SK-N-SH treated with all-trans-retinoic acid at 6 μM for 48 hours (cell line): ENCODE results near the gene DCDC1.

ENCODE experiments used
- ATAC-seq: fragments of 200-7000 bp; cut with Tn5 transposase; 3 replicates; pipeline ENCODE4 v1.9.1; 2020; ENCODE audit warnings: mild to moderate bottlenecking, moderate library complexity
- ARNTL ChIP-seq: fragments of 450-650 bp; formaldehyde crosslinking; IDR thresholded peaks from 2 replicates; pipeline ENCODE4 v1.5.0; 2020; ENCODE audit warnings: low read depth, mild to moderate bottlenecking, moderate library complexity, borderline replicate concordance
- BACH2 ChIP-seq: fragments of 250-450 bp; sonication (Bioruptor Pico); IDR thresholded peaks from 2 replicates; pipeline ENCODE4 v1.9.0; 2021; ENCODE audit warnings: mild to moderate bottlenecking, borderline replicate concordance
- CREB5 ChIP-seq: fragments of 250-450 bp; sonication (Bioruptor Pico); IDR thresholded peaks from 2 replicates; pipeline ENCODE4 v1.5.1; 2020; ENCODE audit warnings: low read depth, mild to moderate bottlenecking, moderate library complexity
- CSRNP3 ChIP-seq: fragments of 250-450 bp; sonication (Bioruptor Pico); IDR thresholded peaks from 2 replicates; pipeline ENCODE4 v1.5.1; 2021; ENCODE audit warnings: mild to moderate bottlenecking, moderate library complexity
- ESRRG ChIP-seq: fragments of 250-450 bp; sonication (Bioruptor Pico); IDR thresholded peaks from 2 replicates; pipeline ENCODE4 v1.6.1; 2021; ENCODE audit warnings: mild to moderate bottlenecking
- GLIS3 ChIP-seq: fragments of 250-450 bp; sonication (Bioruptor Pico); IDR thresholded peaks from 2 replicates; pipeline ENCODE4 v1.5.0; 2020; ENCODE audit warnings: mild to moderate bottlenecking, moderate library complexity
- ISL1 ChIP-seq: fragments of 250-450 bp; sonication (Bioruptor Pico); IDR thresholded peaks from 2 replicates; pipeline ENCODE4 v2.1.2; 2022; ENCODE audit warnings: mild to moderate bottlenecking, moderate library complexity
- OSR1 ChIP-seq: fragments of 250-450 bp; sonication (Bioruptor Pico); IDR thresholded peaks from 2 replicates; pipeline ENCODE4 v1.8.0; 2022; ENCODE audit warnings: moderate library complexity, mild to moderate bottlenecking, inconsistent platforms
- PPARA ChIP-seq: fragments of 250-450 bp; sonication (Bioruptor Pico); IDR thresholded peaks from 2 replicates; pipeline ENCODE4 v1.5.0; 2020; ENCODE audit warnings: mild to moderate bottlenecking, borderline replicate concordance
- RARB ChIP-seq: fragments of 250-450 bp; sonication (Bioruptor Pico); IDR thresholded peaks from 2 replicates; pipeline ENCODE4 v1.8.0; 2021; ENCODE audit warnings: mild to moderate bottlenecking, moderate library complexity
- SNAI2 ChIP-seq: fragments of 250-450 bp; sonication (Bioruptor Pico); IDR thresholded peaks from 2 replicates; pipeline ENCODE4 v1.5.0; 2020; ENCODE audit warnings: mild to moderate bottlenecking, moderate library complexity
- TCF4 ChIP-seq: fragments of 250-450 bp; sonication (Bioruptor Pico); IDR thresholded peaks from 2 replicates; pipeline ENCODE4 v1.8.0; 2021; ENCODE audit warnings: mild to moderate bottlenecking, moderate library complexity, borderline replicate concordance
- TOX ChIP-seq: fragments of 250-450 bp; sonication (Bioruptor Pico); IDR thresholded peaks from 2 replicates; pipeline ENCODE4 v1.8.0; 2021; ENCODE audit warnings: mild to moderate bottlenecking, moderate library complexity, borderline replicate concordance
- TSHZ2 ChIP-seq: fragments of 250-450 bp; sonication (Bioruptor Pico); IDR thresholded peaks from 2 replicates; pipeline ENCODE4 v1.5.0; 2020; ENCODE audit warnings: mild to moderate bottlenecking, moderate library complexity
- ZC3H10 ChIP-seq: fragments of 250-450 bp; sonication (Bioruptor Pico); IDR thresholded peaks from 2 replicates; pipeline ENCODE4 v1.5.1; 2021; ENCODE audit warnings: mild to moderate bottlenecking, moderate library complexity
- ZFP3 ChIP-seq: fragments of 250-450 bp; sonication (Bioruptor Pico); IDR thresholded peaks from 2 replicates; pipeline ENCODE4 v1.5.0; 2020; ENCODE audit warnings: mild to moderate bottlenecking, moderate library complexity
- ZFP30 ChIP-seq: fragments of 450-650 bp; formaldehyde crosslinking; IDR thresholded peaks from 2 replicates; pipeline ENCODE4 v1.5.0; 2022; ENCODE audit warnings: mild to moderate bottlenecking, moderate library complexity
- ZNF565 ChIP-seq: fragments of 450-650 bp; formaldehyde crosslinking; conservative IDR thresholded peaks from 2 replicates; pipeline ENCODE4 v1.5.0; 2020; ENCODE audit warnings: low read depth, mild to moderate bottlenecking, moderate library complexity
- ZNF70 ChIP-seq: fragments of 450-650 bp; formaldehyde crosslinking; IDR thresholded peaks from 2 replicates; pipeline ENCODE4 v1.5.0; 2020; ENCODE audit warnings: mild to moderate bottlenecking, moderate library complexity
- ZNF8 ChIP-seq: fragments of 450-650 bp; formaldehyde crosslinking; IDR thresholded peaks from 2 replicates; pipeline ENCODE4 v1.5.0; 2020; ENCODE audit warnings: mild to moderate bottlenecking, moderate library complexity
- TF ChIP-seq, protein P1 (sequence below): fragments of 250-450 bp; sonication (Bioruptor Pico); IDR thresholded peaks from 2 replicates; pipeline ENCODE4 v1.8.0; 2020; ENCODE audit warnings: mild to moderate bottlenecking, moderate library complexity, borderline replicate concordance

DCDC1 gene

GRCh38 chr11:31247321-31247720 lies 122.2 kb downstream of the DCDC1 start (continued):
- TF ChIP-seq GLIS3 = no peak

DNA sequence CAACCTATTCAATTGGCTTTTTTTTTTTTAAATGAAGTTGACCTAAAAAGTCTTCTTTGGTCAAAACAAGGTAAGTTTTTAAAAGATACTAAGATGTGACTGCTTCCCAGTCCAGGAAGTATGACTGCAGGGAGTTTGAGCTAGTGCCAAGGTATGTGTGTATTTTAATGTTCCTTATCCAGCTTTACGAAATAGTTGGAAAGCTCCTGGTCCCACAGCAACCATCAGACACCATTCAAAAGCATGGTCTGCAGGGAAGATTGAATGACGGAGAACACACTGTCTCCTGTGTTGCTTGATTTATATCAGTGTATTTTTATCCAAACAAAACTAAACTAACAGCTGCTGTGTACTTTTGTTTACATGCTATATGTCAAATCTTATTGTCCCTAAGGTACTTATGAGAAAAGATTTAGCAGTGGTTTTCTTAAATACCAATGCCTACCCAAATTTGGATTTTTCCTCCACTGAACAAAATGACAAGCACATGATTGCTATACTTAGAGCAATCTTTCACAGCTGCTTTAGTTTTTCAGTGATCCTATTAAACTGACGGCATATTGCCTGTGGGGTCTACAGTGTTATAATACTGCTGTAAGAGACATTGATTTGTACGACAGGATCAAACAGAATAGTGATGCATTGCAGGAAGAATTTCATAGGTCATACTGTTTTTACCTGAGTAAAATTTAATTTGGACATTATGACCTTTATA lies 122.9 kb downstream of the DCDC1 start:
- ATAC-seq = no peak
- TF ChIP-seq ZNF70 = no peak
- TF ChIP-seq ZNF8 (CRISPR knock-in tag) = no peak
- no peak for TF ChIP-seq ZC3H10 (CRISPR knock-in tag)
- TF ChIP-seq TCF4 (CRISPR knock-in tag) = no peak
- TF ChIP-seq BACH2 (CRISPR knock-in tag) = no peak
- TF ChIP-seq RARB = no peak
- no peak for TF ChIP-seq CREB5 (CRISPR knock-in tag)
- TF ChIP-seq ZFP3 (CRISPR knock-in tag) = no peak
- TF ChIP-seq ISL1 (CRISPR knock-in tag) = no peak
- no peak for TF ChIP-seq ZNF565
- TF ChIP-seq TSHZ2 = no peak
- no peak for TF ChIP-seq OSR1 (CRISPR knock-in tag)
- TF ChIP-seq PPARA (CRISPR knock-in tag) = no peak
- TF ChIP-seq CSRNP3 (CRISPR knock-in tag) = no peak
- no peak for TF ChIP-seq ESRRG
- TF ChIP-seq, protein P1, sequence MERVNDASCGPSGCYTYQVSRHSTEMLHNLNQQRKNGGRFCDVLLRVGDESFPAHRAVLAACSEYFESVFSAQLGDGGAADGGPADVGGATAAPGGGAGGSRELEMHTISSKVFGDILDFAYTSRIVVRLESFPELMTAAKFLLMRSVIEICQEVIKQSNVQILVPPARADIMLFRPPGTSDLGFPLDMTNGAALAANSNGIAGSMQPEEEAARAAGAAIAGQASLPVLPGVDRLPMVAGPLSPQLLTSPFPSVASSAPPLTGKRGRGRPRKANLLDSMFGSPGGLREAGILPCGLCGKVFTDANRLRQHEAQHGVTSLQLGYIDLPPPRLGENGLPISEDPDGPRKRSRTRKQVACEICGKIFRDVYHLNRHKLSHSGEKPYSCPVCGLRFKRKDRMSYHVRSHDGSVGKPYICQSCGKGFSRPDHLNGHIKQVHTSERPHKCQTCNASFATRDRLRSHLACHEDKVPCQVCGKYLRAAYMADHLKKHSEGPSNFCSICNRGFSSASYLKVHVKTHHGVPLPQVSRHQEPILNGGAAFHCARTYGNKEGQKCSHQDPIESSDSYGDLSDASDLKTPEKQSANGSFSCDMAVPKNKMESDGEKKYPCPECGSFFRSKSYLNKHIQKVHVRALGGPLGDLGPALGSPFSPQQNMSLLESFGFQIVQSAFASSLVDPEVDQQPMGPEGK = no peak
- no peak for TF ChIP-seq SNAI2
- no peak for TF ChIP-seq ZFP30 (CRISPR knock-in tag)
- TF ChIP-seq GLIS3 = no peak

DNA sequence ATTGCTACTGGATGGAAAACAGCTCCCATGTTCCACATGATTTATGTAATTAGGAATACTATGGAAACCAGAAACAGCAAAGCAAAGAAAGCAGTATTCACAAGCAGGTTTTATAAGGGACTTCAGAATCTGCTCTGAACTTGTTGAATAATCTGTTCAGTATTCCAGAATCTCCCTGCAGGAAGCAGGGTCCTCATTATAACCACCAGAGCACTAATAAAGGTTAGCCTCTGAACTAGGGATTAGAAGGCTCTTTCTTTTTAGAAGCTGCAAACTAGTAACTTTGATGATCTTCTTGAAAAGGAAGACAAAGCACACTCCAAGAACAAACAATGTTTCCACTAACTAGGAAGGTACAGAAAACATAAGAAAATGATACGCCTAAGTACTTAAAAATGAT lies 125.8 kb downstream of the DCDC1 start:
- TF ChIP-seq ZNF565 = no peak
- TF ChIP-seq, protein P1 = no peak
- no peak for TF ChIP-seq TCF4 (CRISPR knock-in tag)
- TF ChIP-seq ESRRG = no peak
- TF ChIP-seq TOX (CRISPR knock-in tag) = no peak
- no peak for TF ChIP-seq CREB5 (CRISPR knock-in tag)
- no peak for TF ChIP-seq ARNTL (CRISPR knock-in tag)
- TF ChIP-seq ZFP3 (CRISPR knock-in tag) = no peak
- no peak for TF ChIP-seq ZNF70
- ATAC-seq = no peak
